Prostate gland (tissue), 2 donors: ENCODE data around the gene KCNG2. TPM values are rescaled to one million over a fixed set of nuclear protein-coding genes. Genes with fewer than 3 reads are reported as not detected.

Experiments used
- DNase-seq: peaks from one replicate; pipeline ENCODE4 v3.0.0-alpha.2; 2019; ENCODE audit warnings: low spot score
- H3K27ac ChIP-seq, 2 donors: fragments of 200-600 bp; sonication (generic); 2 replicates each; pipeline ENCODE4 v1.5.1; 2017 to 2019
- H3K27me3 ChIP-seq: fragments of 200-600 bp; sonication (generic); replicated peaks from 2 replicates; pipeline ENCODE4 v1.5.1; 2019; ENCODE audit not compliant: insufficient read depth
- H3K36me3 ChIP-seq, 2 donors: fragments of 200-600 bp; sonication (generic); 1 replicate in 1 of 2; 2 replicates in 1 of 2; pipeline versions ENCODE4 v1.5.1 to v1.8.1; 2017 to 2019
- H3K4me1 ChIP-seq: fragments of 200-600 bp; sonication (generic); replicated peaks from 2 replicates; pipeline ENCODE4 v1.5.1; 2019
- H3K4me3 ChIP-seq, 2 donors: fragments of 200-600 bp; sonication (generic); 2 replicates each; pipeline ENCODE4 v1.5.1; 2017 to 2019
- H3K9me3 ChIP-seq: fragments of 200-600 bp; sonication (generic); 2 replicates; pipeline ENCODE4 v1.5.1; 2017
- POLR2A ChIP-seq: fragments of 450-650 bp; IDR thresholded peaks from one replicate; pipeline ENCODE4 v1.6.1; 2016; ENCODE audit warnings: antibody characterized with exemption, mild to moderate bottlenecking
- POLR2AphosphoS5 ChIP-seq: sonication (generic); formaldehyde crosslinking; IDR thresholded peaks from one replicate; pipeline ENCODE4 v1.6.1; 2017; ENCODE audit warnings: antibody characterized with exemption
- WGBS: methylation state at CpG from one replicate; pipeline ENCODE4 v1.1.5; 2018; 5-methylcytosine and 5-hydroxymethylcytosine counted together
- intact Hi-C: fragments of 100-400 bp; cut with DNase I; formaldehyde crosslinking; loops from one replicate; pipeline ENCODE4 v1.14.2; 2022
- total RNA-seq, 2 donors: library from RNA; depleted of rRNA; stranded (reverse); fragments of >200 nt; gene quantifications; one replicate each; pipeline ENCODE4 v1.1.0, GENCODE V29; 2016
- TF ChIP-seq, protein P1 (sequence below), 4 experiments: fragments of 200-600 bp in 2 of 4; fragments of 450-650 bp in 2 of 4; sonication (generic) in 2 of 4; IDR thresholded peaks; 1 replicate in 3 of 4; 2 replicates in 1 of 4; pipeline ENCODE4 v1.5.1; 2016 to 2019; ENCODE audit warnings: antibody characterized with exemption in 4 of 4, mild to moderate bottlenecking in 2 of 4, moderate library complexity in 2 of 4

KCNG2 gene
- total RNA-seq, 2 donors from 2014 or later: 3.7 TPM; not detected in 1

GRCh38 chr18:79923896-79924585, 126.3 kb downstream of the KCNG2 start:
- Histone ChIP-seq H3K27ac (no peak overlapping the region), H3K9me3 (no peaks in the 10 kb centered on the region), H3K27me3 (no peaks in the 10 kb centered on the region), H3K4me3 (no peak overlapping the region), H3K4me1 (peaks cover 5% of the 10 kb centered on the region), H3K36me3 (no peaks in the 10 kb centered on the region)
- WGBS: 94% methylated on average over 26 of the region's 26 CpGs
- intact Hi-C loops: no loop called here
- TF ChIP-seq POLR2AphosphoS5 (no peak), POLR2A (no peak)
- TF ChIP-seq, protein P1, sequence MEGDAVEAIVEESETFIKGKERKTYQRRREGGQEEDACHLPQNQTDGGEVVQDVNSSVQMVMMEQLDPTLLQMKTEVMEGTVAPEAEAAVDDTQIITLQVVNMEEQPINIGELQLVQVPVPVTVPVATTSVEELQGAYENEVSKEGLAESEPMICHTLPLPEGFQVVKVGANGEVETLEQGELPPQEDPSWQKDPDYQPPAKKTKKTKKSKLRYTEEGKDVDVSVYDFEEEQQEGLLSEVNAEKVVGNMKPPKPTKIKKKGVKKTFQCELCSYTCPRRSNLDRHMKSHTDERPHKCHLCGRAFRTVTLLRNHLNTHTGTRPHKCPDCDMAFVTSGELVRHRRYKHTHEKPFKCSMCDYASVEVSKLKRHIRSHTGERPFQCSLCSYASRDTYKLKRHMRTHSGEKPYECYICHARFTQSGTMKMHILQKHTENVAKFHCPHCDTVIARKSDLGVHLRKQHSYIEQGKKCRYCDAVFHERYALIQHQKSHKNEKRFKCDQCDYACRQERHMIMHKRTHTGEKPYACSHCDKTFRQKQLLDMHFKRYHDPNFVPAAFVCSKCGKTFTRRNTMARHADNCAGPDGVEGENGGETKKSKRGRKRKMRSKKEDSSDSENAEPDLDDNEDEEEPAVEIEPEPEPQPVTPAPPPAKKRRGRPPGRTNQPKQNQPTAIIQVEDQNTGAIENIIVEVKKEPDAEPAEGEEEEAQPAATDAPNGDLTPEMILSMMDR (IDR thresholded peaks at IDR 0.05): no peak
- DNase-seq: no peak

DNA sequence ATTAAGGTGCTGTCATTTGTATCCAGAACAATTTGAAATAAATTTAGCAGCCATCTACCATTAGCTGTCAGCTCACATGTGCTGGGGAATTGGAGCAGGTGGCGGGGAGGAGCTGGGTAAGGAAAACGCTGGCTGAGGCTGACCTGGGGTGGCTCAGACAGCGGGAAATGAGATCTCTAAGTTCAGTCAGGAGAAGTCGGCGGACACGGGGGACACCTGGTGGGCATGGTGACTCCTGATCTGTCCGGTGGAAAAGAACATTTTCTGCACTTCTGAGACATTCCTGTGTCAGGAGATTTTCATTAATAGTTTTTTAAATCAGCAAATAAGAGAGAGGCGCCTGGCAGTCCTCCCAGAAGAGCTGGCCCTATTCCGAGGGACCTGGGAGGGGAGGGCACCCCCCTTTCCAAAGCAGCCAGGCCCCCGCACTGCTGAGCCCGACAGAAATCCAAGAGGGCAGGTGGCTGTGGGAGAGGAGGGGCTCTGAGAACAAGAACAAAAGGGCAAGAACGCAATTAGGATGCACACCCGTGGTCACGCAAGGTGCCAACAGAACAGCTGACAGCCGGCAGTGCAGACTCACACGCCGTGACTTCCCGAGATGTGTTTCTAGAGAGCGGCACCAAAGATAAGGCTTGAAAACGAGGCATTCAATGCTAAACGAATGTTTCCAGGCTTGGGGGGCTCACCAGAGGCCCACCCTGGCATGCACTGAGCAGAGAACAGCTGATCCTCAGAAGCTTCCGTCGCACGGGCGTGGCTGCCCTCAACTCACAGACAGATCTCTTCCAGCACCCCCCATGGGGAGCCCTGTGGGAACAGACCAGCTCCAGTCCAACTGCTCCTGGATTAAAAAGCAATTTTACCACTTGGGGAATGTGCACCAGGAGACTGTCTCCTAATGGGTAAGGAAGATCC, 127.3 kb downstream of the KCNG2 start:
- Histone ChIP-seq H3K9me3 (no peaks in the 10 kb centered on the region), H3K27me3 (no peaks in the 10 kb centered on the region), H3K36me3 (no peaks in the 10 kb centered on the region), H3K4me1 (peaks cover 5% of the 10 kb centered on the region), H3K4me3 (no peak overlapping the region), H3K27ac (no peak overlapping the region)
- WGBS: 42% methylated on average over 25 of the region's 25 CpGs
- intact Hi-C loops: no loop called here
- no peak for DNase-seq
- TF ChIP-seq, protein P1 (IDR thresholded peaks at IDR 0.05): peak in 1 of 4 experiments; percentile 10
- TF ChIP-seq POLR2AphosphoS5: no peak

- WGBS: 96% methylated on average over 11 of the region's 11 CpGs
- TF ChIP-seq, protein P1 (IDR thresholded peaks at IDR 0.05): no peak
- TF ChIP-seq POLR2A (no peak), POLR2AphosphoS5 (no peak)
- DNase-seq: no peak
- H3K9me3 ChIP-seq: no peaks in the 10 kb centered on the region
- peaks cover 5% of the 10 kb centered on the region for H3K4me1 ChIP-seq
- no peaks in the 10 kb centered on the region for H3K36me3 ChIP-seq
- no peak overlapping the region for H3K27ac ChIP-seq
- no peaks in the 10 kb centered on the region for H3K27me3 ChIP-seq
- intact Hi-C loops: no loop called here
- no peak overlapping the region for H3K4me3 ChIP-seq
Observed at GRCh38 chr18:79926306-79926705, 128.6 kb downstream of the KCNG2 start.

- Histone ChIP-seq H3K27ac (no peak overlapping the region), H3K36me3 (no peaks in the 10 kb centered on the region), H3K4me1 (peaks cover 5% of the 10 kb centered on the region), H3K9me3 (no peaks in the 10 kb centered on the region), H3K4me3 (no peak overlapping the region), H3K27me3 (no peaks in the 10 kb centered on the region)
- intact Hi-C loops: no loop called here
- TF ChIP-seq POLR2A (no peak), POLR2AphosphoS5 (no peak)
- TF ChIP-seq, protein P1 (IDR thresholded peaks at IDR 0.05): no peak
- DNase-seq: no peak
- 91% methylated on average over 21 of the region's 21 CpGs for WGBS
Observed at GRCh38 chr18:79926715-79927606, 129.2 kb downstream of the KCNG2 start.
